GM03348 (cell line): ENCODE results near the gene C12orf60.

Experiments used
- DNase-seq: peaks from one replicate; pipeline ENCODE4 v3.0.0; 2012; ENCODE audit warnings: low spot score

C12orf60 gene

GRCh38 chr12:14836336-14837210, 33.1 kb downstream of the C12orf60 start:
- peak; percentile 64 for DNase-seq

GRCh38 chr12:14839262-14839661, 35.8 kb downstream of the C12orf60 start:
- no peak for DNase-seq

DNA sequence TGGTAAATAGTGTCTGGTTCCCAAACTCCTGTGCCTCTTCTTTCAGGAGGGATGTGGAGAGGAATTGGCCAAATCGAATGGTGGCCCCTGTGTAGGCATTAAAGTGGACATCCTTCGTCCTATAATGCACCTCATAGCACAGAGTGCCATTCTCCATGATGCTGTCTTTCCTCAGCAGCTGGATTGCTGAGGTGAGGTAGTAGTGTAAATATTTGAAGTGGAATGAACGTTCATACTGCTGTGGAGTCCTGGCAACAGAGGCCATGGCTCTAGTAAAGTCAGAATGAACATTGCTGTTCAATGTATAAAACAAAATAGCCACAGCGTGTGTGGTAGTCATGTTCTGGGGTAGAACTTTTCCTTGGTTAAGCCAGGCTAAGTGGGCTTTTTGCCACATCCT, 37.1 kb downstream of the C12orf60 start:
- no peak for DNase-seq

DNA sequence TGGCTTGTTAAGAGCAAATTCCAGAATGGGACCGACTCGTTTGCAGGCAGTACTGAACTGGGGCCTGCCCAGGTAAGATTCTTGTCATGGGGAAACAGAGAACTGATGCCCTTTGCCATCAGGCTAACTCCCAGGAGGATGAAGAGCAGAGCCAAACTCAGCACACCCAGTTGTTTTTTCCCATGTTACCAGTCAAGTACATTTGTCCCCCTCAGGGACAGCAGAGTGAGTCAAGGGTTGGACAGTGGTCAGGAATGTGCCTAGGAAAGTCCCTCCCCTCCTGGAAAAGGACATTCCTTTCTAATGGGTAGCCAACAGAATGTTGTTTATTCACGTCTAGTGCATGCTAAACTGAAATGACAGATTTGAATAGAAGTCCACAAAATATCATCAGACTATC, 38.3 kb downstream of the C12orf60 start:
- peak; percentile 61 for DNase-seq

DNA sequence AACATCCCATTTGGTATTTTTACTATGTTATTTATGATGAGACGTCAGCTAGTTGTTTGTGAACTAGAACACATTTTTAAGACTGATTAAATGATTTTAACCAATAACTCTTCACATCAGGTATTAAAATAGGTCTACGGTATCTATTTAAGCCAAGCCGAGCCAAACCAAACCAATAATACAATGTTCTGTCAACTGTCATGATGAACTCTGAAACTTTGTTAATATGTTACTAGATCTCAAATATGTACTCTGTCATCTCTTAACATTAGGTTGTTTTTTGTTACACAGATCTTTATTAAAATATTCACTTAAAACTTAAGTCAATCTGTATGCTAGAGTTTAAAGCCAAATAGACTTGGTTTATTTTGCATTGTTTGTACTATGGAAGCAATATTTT, 38.8 kb downstream of the C12orf60 start:
- no peak for DNase-seq

DNA sequence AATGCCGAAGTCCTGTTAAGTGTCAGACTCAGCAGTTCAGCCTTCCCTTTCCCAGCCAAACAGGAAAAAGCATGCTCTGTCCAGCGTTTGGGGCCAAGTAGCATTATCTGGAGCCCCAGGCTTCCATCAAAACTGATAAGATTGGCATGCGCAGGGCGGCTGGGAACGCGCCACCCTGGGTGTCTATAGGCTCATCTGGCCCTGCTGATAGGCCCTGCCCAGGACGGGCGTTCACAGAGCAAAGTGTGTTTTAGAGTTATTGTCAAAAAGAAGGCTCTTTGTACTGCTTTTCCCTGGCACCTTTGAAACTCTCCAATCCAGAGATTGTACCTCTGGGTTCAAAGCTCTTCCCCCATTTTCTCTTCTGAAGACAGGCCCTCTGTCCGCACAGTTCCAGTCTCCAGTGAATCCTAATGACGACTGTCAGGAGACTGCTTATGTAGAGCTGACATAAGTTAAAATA, 40.0 kb downstream of the C12orf60 start, which contains the start of gene ART4:
ART4 (minus strand) TSS at position 102 of the 463 bp plus-strand sequence. CDS start 413 bp downstream, outside the sequence.
- no peak for DNase-seq

- DNase-seq, result no peak
Observed at GRCh38 chr12:14844401-14844800, 40.9 kb downstream of the C12orf60 start.

GRCh38 chr12:14845350-14845750, 41.9 kb downstream of the C12orf60 start:
- DNase-seq, result peak; percentile 72

DNA sequence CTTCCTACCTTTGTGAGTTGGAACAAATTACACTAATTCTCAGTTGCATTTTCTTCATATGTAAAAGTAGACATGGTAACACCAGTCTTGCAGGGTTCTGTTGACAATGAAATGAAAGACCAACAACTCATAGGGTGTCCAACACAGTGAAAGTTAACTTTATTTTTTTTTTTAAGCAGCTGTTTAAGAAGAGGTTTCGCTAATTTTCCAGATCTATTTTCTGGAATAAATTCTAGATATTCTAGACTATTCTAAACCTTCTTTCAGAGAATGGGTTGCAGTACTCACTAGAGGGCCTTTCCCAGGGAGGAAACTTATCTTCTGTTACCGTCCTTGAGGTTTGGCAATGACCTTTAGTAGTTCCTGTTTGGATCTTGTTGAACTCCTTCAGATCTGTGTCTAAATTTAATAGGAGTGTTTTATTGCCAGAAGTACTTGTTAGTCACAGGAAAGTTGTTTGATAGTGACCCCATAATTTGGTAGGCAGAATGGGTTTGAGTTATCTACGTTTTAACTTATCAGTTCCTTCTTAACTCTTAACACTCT, 42.6 kb downstream of the C12orf60 start:
- no peak for DNase-seq

- DNase-seq, result no peak
Observed at GRCh38 chr12:14846876-14847580, 43.6 kb downstream of the C12orf60 start.

- DNase-seq, result peak; percentile 13
Observed at GRCh38 chr12:14849661-14850060, 46.2 kb downstream of the C12orf60 start.

DNA sequence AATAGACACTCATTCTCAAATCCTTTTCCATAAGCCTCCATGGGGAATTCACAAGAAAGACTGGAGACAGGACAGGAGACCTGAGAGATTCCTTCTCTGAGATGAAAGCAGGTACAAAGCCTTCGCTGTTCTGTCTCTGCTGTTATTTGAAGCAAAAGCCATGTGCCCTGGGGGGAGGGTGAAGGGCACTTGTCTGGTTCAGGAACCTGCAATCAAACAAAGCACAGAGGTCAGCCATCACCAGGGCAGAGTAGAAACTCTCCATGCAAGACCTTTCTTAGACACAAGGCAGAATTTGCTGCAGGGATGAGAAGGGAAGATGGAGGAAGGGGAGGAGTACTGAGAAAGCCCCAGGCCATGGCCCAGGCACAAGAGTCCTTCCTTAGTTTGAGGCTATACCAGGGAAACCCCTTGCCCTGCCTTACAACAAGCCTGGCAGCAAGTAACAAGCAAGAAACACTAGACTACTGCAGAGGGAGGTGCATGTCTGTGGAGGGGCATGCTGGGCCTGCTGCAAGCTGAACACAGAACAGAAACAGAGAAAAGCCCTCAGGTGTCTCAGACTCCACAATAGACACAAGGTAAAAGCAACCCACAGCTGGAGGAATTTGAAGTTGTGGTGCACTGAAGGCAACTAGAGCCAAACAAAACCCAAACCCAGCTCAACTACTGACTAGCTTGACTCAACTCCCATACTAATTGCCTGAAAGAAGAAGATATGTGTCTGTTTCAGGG, 47.6 kb downstream of the C12orf60 start:
- DNase-seq, result no peak

GRCh38 chr12:14852880-14853279, 49.4 kb downstream of the C12orf60 start:
- DNase-seq, result no peak

GRCh38 chr12:14853961-14854360, 50.5 kb downstream of the C12orf60 start:
- no peak for DNase-seq

- peak; percentile 24 for DNase-seq
Observed at GRCh38 chr12:14854586-14855183, 51.2 kb downstream of the C12orf60 start.

DNA sequence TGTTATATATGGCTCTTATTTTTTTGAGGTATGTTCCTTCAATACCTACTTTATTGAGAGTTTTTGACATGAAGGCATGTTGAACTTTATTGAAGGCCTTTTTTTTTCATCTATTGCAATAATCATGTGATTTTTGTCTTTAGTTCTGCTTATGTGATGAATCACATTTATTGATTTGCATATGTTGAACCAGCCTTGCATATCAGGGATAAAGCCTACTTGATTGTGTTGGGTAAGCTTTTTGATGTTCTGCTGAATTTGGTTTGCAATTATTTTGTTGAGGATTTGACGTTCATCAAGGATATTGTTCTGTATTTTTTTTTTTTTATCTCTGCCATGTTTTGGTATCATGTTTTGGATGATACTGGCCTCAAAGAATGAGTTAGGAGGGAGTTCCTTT, 55.0 kb downstream of the C12orf60 start:
- DNase-seq, result no peak

- DNase-seq, result no peak
Observed at GRCh38 chr12:14860490-14860889, 57.0 kb downstream of the C12orf60 start.

GRCh38 chr12:14868916-14869506, 65.5 kb downstream of the C12orf60 start:
- no peak for DNase-seq

GRCh38 chr12:14871247-14871646, 67.8 kb downstream of the C12orf60 start:
- DNase-seq, result no peak

DNA sequence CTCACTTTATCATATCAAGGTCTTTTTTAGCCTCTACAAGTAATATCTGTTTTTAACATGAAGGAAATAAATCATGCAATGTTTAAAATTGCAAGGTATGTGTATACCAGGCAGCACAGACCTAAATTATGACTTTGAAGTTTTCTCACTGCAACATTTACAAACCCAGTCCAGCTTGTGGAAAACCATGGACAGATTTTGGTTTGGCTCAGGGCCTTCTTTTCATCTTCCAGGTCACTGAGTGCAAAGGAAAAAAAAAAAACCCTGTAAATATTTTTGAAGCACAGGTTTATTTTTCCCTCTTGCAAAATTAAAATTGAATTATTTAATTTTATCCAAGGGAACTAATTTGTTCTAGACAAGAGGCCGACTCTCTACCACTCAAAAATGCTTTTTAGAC, 68.4 kb downstream of the C12orf60 start:
- no peak for DNase-seq
